Measurements from ENCODE around the gene CCDC172. TPM values are rescaled to one million over a fixed set of nuclear protein-coding genes. Genes with fewer than 3 reads are reported as not detected.

CCDC172 gene
- polyA plus RNA-seq, 3 donors, result not detected

DNA sequence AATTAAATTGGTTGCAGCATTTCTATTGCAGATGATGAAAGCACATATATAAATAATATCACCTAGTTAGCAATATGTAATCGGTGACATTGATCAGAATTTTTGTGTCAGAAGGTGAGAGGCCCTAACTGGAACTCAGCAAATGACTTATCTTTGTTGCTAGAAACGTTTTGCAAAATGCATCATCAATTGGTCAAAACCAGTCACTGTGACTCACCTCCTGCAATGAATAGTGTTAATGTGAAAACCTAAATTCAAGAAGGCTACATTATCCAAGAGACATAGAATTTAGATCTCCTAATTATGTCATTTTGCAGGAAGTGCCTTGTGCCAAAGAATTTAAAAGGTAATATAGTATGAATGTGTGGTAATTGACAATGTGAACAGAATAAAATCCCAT is 93.6 kb downstream of the CCDC172 start:
- no peaks in the 10 kb centered on the region for H3K36me3 Mint-ChIP-seq
- no peak overlapping the region for H3K4me3 ChIP-seq (replicated peaks in 1 of 3; ENCODE audit: low read depth in 2 of 3, low read length in 3 of 3)
- peaks cover 0 to 2% (median 1%) of the 10 kb centered on the region in 3 donors for H3K27me3 Mint-ChIP-seq (ENCODE audit: low read depth in 3 of 3)
- H3K9ac ChIP-seq (ENCODE audit: insufficient read depth, low read length, poor library complexity, severe bottlenecking), result no peak overlapping the region
- no peaks in the 10 kb centered on the region for H3K4me1 ChIP-seq (ENCODE audit: control insufficient read depth in 1 of 2, insufficient read depth in 2 of 2, low read length in 2 of 2)
- H3K79me2 ChIP-seq (ENCODE audit: insufficient read depth, low read length), result no peaks in the 10 kb centered on the region
- peaks cover 0 to 2% of the 10 kb centered on the region in 2 donors for H3K27me3 ChIP-seq (ENCODE audit: control insufficient read depth in 2 of 2, insufficient read depth in 2 of 2, low read length in 2 of 2)
- H4K20me1 ChIP-seq (ENCODE audit: insufficient read depth, low read length), result no peaks in the 10 kb centered on the region
- H3K27ac Mint-ChIP-seq, result no peak overlapping the region
- no peaks in the 10 kb centered on the region for H3K36me3 ChIP-seq (replicated peaks in 1 of 2; ENCODE audit: control insufficient read depth in 1 of 2, insufficient read depth in 2 of 2, low read length in 2 of 2)
- intact Hi-C loops (cut with micrococcal nuclease), result no loop called here
- H2AFZ ChIP-seq (ENCODE audit: insufficient read depth, low read depth, low read length, poor library complexity, severe bottlenecking), result no peak overlapping the region
- no peaks in the 10 kb centered on the region for H3K9me3 ChIP-seq (replicated peaks in 1 of 2; ENCODE audit: control insufficient read depth in 1 of 2, insufficient read depth in 1 of 2, low read length in 2 of 2)
- no peak for DNase-seq
- WGBS (ENCODE audit: insufficient coverage), result no CpG with 5 or more reads among the region's 2 CpGs
- H3K9me3 Mint-ChIP-seq, result peaks cover 0 to 3% (median 0%) of the 10 kb centered on the region in 7 donors
- H3K4me2 ChIP-seq (replicated peaks; ENCODE audit: extremely low read depth, low read length, poor library complexity, severe bottlenecking), result no peak overlapping the region
- no peaks in the 10 kb centered on the region for H3K4me1 Mint-ChIP-seq
- no peak overlapping the region for H3K27ac ChIP-seq (ENCODE audit: low read depth in 1 of 2, low read length in 2 of 2)
- H3K4me3 Mint-ChIP-seq, result no peak overlapping the region
- TF ChIP-seq, protein P1, sequence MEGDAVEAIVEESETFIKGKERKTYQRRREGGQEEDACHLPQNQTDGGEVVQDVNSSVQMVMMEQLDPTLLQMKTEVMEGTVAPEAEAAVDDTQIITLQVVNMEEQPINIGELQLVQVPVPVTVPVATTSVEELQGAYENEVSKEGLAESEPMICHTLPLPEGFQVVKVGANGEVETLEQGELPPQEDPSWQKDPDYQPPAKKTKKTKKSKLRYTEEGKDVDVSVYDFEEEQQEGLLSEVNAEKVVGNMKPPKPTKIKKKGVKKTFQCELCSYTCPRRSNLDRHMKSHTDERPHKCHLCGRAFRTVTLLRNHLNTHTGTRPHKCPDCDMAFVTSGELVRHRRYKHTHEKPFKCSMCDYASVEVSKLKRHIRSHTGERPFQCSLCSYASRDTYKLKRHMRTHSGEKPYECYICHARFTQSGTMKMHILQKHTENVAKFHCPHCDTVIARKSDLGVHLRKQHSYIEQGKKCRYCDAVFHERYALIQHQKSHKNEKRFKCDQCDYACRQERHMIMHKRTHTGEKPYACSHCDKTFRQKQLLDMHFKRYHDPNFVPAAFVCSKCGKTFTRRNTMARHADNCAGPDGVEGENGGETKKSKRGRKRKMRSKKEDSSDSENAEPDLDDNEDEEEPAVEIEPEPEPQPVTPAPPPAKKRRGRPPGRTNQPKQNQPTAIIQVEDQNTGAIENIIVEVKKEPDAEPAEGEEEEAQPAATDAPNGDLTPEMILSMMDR (IDR thresholded peaks at IDR 0.05), result no peak

- Mint-ChIP-seq H3K9me3 (peaks cover 0 to 3% (median 0%) of the 10 kb centered on the region in 7 donors), H3K4me3 (no peak overlapping the region), H3K27ac (no peak overlapping the region), H3K4me1 (no peaks in the 10 kb centered on the region), H3K27me3 (ENCODE audit: low read depth in 3 of 3) (peaks cover 0 to 2% (median 1%) of the 10 kb centered on the region in 3 donors), H3K36me3 (no peaks in the 10 kb centered on the region)
- no peak overlapping the region for H3K9ac ChIP-seq (ENCODE audit: insufficient read depth, low read length, poor library complexity, severe bottlenecking)
- H3K79me2 ChIP-seq (ENCODE audit: insufficient read depth, low read length), result no peaks in the 10 kb centered on the region
- intact Hi-C loops (cut with micrococcal nuclease), result no loop called here
- H3K9me3 ChIP-seq (replicated peaks in 1 of 2; ENCODE audit: control insufficient read depth in 1 of 2, insufficient read depth in 1 of 2, low read length in 2 of 2), result no peaks in the 10 kb centered on the region
- H2AFZ ChIP-seq (ENCODE audit: insufficient read depth, low read depth, low read length, poor library complexity, severe bottlenecking), result no peak overlapping the region
- no peaks in the 10 kb centered on the region for H3K36me3 ChIP-seq (replicated peaks in 1 of 2; ENCODE audit: control insufficient read depth in 1 of 2, insufficient read depth in 2 of 2, low read length in 2 of 2)
- no peak overlapping the region for H3K4me3 ChIP-seq (replicated peaks in 1 of 3; ENCODE audit: low read depth in 2 of 3, low read length in 3 of 3)
- H3K27ac ChIP-seq (ENCODE audit: low read depth in 1 of 2, low read length in 2 of 2), result no peak overlapping the region
- no peaks in the 10 kb centered on the region for H3K4me1 ChIP-seq (ENCODE audit: control insufficient read depth in 1 of 2, insufficient read depth in 2 of 2, low read length in 2 of 2)
- 100% methylated on average over 1 of the region's 1 CpG for WGBS (ENCODE audit: insufficient coverage)
- no peaks in the 10 kb centered on the region for H4K20me1 ChIP-seq (ENCODE audit: insufficient read depth, low read length)
- peak in 1 of 3 donors; percentile 21 for DNase-seq
- H3K4me2 ChIP-seq (replicated peaks; ENCODE audit: extremely low read depth, low read length, poor library complexity, severe bottlenecking), result no peak overlapping the region
- H3K27me3 ChIP-seq (ENCODE audit: control insufficient read depth in 2 of 2, insufficient read depth in 2 of 2, low read length in 2 of 2), result peaks cover 0 to 2% of the 10 kb centered on the region in 2 donors
- TF ChIP-seq, protein P1 (IDR thresholded peaks at IDR 0.05), result no peak
These were observed 94.1 kb downstream of the CCDC172 start for GRCh38 chr10:116418389-116418788.

Measured in CD14-positive monocyte (primary cell).